ENCODE results near the gene CALD1.

Gene CALD1

GRCh38 chr7:134777470-134777869, 2.0 kb upstream of the CALD1 start:
- DNase-seq (ENCODE audit: low read depth) = no peak
- in situ Hi-C loops (cut with HindIII; ENCODE audit: low sequenced_read_pairs) = no loop called here
- TF ChIP-seq CTCF (IDR thresholded peaks at IDR 0.05; ENCODE audit: low read depth, low read length, missing control alignments) = no peak
- no peak overlapping the region for H3K4me3 ChIP-seq (ENCODE audit: low read depth, low read length)

DNA sequence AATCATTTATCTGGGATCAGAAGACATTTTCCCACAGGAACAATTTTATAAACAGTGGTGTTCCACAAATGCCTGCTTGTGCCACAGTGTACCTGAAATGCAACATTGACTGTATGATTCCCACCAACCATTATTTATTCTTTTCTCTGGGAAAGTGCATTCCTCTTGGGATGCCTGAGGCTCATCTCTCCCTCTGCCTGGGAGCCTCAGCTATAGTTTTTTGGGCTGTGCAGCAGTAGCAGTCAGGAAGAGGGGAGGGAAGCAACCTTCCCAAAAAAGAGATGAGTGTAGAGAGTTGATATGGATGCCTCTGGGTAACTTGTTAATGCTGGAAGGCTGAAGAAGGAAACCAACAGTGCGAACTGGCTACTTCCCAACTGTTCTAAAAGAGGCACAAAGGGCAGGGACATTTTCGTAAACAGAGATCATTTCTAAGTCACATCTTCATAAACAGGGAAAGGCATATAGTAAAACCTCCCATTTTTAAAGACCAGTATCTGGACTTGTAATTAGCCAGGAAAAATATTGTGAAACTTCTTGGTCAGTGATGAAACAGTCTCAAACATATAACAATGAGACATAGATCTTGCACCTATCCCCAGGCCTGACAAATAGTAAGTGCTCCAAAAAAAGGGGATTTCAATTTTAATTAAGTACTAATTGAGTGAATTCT, 1.4 kb upstream of the CALD1 start:
- DNase-seq (ENCODE audit: low read depth) = no peak
- no peak for TF ChIP-seq CTCF (IDR thresholded peaks at IDR 0.05; ENCODE audit: low read depth, low read length, missing control alignments)
- in situ Hi-C loops (cut with HindIII; ENCODE audit: low sequenced_read_pairs) = no loop called here
- no peak overlapping the region for H3K4me3 ChIP-seq (ENCODE audit: low read depth, low read length)

DNA sequence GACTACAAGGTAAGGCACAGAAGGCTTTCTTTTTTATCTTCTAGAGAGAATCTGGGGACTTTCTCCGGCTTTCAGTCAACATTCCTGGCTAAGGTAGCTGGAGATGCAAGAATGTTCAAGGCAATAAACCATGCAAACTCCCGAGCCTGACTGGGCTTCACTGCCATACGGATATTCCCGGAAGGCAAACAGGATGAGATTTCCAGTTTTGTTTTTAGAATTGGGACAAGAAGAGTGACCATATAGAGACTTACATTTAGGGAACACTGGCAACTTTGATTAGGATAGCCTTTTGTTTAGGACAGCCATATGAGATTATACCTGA, 269 bp downstream of the CALD1 start:
- in situ Hi-C loops (cut with HindIII; ENCODE audit: low sequenced_read_pairs) = no loop called here
- no peak for DNase-seq (ENCODE audit: low read depth)
- H3K4me3 ChIP-seq (ENCODE audit: low read depth, low read length) = peak overlapping the region; percentile 79
- no peak for TF ChIP-seq CTCF (IDR thresholded peaks at IDR 0.05; ENCODE audit: low read depth, low read length, missing control alignments)

- TF ChIP-seq CTCF (IDR thresholded peaks at IDR 0.05; ENCODE audit: low read depth, low read length, missing control alignments) = no peak
- H3K4me3 ChIP-seq (ENCODE audit: low read depth, low read length) = peak overlapping the region; percentile 79
- in situ Hi-C loops (cut with HindIII; ENCODE audit: low sequenced_read_pairs) = no loop called here
- DNase-seq (ENCODE audit: low read depth) = no peak
These were observed 863 bp downstream of the CALD1 start for GRCh38 chr7:134780166-134780828.

DNA sequence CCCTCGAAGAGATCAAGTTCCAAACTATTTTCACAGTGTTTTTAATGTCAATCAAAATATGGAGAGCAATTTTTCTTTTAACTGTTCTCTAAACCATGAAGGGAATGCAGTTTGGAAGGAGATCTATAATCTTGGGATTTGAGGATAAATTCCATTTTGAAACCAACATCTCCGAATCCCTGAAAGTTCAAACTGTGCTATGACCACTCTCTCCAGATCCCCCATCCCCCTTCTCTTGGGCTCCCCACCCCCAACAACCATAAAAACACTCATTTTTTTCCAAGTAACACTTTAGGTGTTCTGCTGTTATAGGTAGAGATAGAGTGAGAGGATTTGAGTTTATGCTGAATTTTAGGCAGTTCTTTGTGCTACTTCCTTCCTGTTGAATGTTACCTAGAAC, 1.7 kb downstream of the CALD1 start:
- no peak for TF ChIP-seq CTCF (IDR thresholded peaks at IDR 0.05; ENCODE audit: low read depth, low read length, missing control alignments)
- in situ Hi-C loops (cut with HindIII; ENCODE audit: low sequenced_read_pairs) = no loop called here

DNA sequence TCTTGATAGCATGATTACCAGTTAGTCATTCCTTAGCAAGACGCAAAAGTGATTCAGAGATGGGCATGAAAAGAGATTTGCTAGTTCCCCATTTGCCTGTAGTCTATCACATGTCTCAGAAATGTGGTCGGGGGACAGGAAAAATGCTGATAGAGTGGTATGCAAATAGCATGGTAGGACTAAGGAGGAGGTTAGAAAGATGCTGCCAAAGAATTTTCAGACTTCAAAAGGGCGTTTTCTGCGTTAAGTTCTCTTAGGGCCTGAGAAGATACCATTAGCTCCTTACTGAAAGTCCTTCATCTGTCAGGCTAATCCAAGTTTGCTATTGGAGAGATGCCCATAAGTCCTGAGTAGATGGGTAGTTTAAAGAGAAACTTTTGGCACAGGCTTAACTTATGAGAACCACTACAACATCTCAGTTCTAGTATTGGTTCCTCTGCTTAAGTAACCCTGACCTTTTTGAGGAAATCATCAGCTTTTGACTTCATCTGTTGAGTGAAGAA, 2.7 kb downstream of the CALD1 start:
- in situ Hi-C loops (cut with HindIII; ENCODE audit: low sequenced_read_pairs) = no loop called here
- TF ChIP-seq CTCF (IDR thresholded peaks at IDR 0.05; ENCODE audit: low read depth, low read length, missing control alignments) = no peak
- peak overlapping the region; percentile 79 for H3K4me3 ChIP-seq (ENCODE audit: low read depth, low read length)
- DNase-seq (ENCODE audit: low read depth) = no peak

More for the DNA sequence above, 1.7 kb downstream of the CALD1 start:
- no peak for DNase-seq (ENCODE audit: low read depth)
- H3K4me3 ChIP-seq (ENCODE audit: low read depth, low read length) = peak overlapping the region; percentile 79

All from astrocyte of the cerebellum (primary cell).